Measurements from ENCODE around the gene KIAA2012.

KIAA2012 gene

GRCh38 chr2:202152104-202152715, 79.2 kb downstream of the KIAA2012 start:
- peak; percentile 98 for DNase-seq

DNA sequence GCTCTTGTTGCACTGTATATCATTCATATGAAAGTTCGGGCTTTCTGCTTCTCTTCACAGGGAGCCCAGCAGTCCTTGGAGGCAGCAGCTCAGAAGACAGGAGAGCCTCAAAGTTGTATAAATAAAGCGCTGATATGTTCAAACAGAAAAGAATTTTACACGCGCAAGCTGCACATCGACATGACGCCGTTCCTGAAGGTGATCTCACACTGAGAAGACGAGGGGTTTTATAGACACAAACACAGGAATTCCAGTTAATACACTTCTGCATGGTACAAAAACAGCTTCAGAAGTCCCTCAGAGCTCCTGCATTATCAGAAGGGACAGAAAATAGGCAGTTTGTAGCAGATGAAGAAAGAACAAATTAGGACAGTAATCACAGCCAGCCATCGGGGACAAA, 81.6 kb downstream of the KIAA2012 start:
- DNase-seq = no peak

DNA sequence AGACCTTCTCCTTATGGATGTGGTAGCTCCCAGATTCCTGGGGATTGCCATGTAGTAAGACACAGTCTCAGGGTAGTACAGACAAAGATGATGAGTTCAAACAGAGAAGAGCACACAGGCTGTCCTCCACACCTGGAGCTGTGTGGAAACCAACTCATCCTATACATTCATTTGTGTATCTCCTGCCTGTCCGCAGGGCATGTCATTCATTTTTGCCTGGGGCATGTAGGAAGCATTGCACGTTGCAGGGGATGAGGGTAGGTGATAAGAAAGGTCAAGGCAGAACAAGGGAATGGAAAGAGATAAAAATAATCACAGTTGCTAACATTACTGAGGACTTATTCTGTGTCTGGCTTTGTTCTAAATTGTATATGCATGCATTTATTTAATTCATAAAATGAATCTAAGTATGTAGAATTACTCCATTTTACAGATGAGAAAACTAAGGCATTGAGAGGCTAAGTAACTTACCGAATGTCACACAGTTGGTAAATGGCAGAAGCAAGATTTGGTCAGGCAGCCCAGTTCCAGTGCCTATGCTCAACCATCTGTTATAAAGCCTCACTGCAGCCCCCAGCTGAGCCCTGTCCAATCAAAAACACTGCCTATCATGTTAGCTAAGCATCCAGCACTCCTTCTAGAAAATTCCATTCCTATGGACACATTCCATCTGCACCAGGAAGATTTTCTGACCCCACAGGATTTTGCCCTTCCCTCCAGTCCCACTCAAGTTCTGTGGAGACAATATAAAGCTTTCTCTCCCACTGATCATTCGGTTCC, 84.3 kb downstream of the KIAA2012 start:
- peak; percentile 49 for DNase-seq

- peak; percentile 56 for DNase-seq
These were observed 85.7 kb downstream of the KIAA2012 start for GRCh38 chr2:202158796-202159195.

DNA sequence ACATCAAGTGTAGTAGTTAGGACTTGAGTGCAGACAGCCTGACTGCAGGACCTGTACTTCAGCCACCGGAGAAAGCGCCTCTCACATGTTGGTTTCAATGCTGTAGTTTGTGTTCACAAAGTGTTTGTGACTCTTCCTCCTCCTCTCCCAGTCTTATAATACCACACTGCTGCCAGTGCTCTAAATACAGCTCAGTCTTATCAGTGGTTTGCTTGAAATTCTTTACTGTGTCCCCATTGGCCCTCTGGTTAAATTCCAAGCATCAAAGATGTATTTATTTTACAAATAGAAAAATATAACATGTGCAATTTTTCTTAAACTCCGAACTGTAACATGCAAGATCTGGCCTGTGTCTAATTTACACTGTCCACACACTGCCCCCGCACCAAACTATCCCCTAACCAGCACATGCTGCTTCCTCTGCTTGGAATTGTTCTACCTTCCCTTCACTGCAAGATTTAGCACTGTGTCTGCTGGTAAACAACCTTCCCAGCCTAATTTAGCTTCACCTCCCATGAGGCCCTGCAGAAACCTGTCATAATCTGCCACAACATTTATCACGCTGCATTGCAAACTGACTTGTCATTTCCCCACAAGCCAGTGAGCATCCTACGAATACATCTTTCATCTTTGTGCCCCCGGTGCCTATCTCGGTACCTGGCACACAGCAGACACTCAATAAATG, 88.2 kb downstream of the KIAA2012 start:
- peak; percentile 71 for DNase-seq

DNA sequence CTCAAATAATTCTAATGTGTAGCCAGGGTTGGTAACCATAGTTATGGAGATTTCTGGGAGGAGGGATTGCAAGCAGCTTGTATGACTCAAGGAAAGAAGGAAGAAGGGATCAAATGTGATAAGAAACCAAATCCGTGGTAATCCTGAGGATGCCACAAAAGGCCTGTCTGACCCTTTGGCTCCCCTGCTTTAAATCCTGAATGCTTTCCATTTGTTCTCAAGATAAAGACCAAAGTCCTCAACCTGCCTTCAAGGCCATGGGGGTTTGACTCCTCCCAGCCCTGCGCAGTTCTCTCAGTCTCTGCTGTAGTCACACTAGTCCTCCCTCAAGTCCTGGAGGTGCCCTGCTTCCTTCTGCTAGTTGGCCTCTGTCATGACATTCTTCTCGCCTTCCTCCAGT, 91.4 kb downstream of the KIAA2012 start:
- no peak for DNase-seq

DNA sequence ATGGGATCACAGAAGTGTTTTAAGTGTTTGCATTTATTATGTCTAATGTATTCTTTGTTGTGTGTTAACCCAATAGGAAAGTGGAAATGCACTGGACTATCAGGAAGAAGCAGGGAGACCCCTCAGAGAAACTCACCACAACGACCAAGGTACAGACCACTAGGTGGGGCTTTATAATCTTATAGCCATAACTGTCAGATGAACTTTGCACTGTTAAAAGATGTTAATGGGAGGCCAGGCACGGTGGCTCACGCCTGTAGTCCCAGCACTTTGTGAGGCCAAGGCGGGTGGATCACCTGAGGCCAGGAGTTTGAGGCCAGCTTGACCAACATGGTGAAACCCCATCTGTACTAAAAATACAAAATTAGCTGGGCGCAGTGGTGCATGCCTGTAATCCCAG, 92.2 kb downstream of the KIAA2012 start:
- DNase-seq = no peak

- peak; percentile 93 for DNase-seq
These were observed 92.9 kb downstream of the KIAA2012 start for GRCh38 chr2:202165945-202166344.

- DNase-seq = no peak
These were observed 96.1 kb downstream of the KIAA2012 start for GRCh38 chr2:202169131-202169530.

DNA sequence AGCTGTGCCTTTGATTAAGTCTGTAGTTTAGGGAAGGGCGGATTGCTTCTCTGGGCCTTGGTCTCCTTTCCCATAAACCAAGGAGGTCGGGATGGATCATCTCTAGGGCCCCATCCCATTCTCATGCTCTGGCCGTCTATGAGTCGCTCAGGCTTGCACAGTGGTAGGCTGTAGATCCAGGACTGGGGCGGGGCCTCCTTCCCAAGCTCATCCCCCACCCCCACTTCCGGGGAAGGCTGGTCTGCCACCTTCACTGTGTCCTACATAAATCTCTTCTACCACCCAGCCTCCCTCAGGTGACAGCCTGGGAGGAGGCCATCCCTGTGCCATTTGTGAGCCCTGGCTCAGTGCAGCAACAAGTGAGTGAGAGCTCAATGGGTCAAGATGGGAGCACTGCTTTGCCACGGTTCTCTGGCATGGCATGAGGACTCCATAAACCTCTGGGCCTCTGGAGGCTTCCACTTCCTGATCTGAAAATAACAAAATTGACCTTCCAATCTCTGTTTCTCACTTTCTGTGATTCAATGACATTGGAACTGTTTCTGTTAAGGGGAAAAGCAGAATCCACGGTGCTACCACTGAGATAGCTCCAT, 96.9 kb downstream of the KIAA2012 start:
- DNase-seq = no peak

DNA sequence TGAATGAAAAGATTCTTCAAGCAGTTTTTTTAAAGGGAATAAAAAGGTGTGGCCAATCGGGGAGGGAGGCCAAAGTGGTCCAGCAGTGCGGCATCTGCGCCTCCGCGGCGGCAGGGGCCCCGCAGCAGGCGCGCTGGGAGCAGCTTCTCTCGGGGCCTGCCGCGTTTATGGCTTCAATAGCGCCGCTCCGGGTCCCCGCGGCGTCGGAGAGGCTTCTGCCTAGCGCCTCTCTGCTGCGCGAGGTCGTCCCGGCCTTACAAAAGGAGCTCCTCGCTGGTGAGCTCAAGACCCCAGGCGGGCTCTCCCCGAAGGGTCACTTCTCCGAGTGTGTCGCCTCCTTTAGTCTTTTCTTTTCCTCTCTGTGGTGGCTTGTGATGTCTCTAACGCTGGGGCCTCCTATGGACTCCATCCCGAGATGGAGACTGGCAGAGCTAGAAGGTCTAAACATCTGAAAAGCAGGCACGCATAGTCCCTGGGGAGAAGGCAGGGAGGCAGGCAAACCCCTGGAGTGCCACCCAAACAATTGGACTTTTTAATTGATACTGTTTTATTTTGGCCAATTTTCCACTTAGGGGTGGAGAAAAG, 98.3 kb downstream of the KIAA2012 start:
- DNase-seq = peak; percentile 40

DNA sequence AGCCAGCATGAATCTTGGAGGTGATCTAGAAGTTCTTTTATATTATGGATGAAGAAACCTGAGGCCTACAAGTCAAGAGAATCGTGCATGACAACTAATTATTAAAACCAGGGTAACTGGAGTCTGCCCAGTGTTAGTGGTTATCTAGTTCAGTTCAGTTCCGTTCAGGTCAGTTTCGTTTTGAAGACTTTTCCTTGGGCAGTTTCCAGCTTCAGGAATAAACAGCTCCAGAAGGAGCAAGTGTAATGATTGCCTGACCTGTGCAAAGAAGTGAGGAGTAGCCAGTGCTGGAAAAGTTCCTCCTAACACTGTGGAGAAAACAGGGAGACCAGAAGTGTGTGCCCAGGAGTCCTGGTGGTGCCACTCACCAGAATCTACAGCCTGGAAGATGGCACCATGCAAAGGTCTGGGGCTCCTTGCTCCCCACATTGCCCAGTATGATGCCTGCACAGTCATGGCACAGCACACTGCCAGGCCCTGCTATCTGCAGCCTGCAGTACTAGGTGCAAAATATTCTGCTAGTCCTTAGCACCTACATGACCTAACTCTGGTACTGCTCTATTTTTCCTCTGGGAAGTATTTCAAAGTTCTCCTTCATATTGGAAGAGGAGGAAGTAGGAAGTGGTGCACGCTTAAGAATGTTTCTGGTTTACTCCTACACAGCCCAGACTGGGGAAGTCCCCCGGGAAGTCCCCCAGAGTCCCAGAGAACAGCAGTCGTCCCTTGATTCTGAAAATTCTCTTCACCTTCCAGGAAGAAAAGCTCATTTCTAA, 99.6 kb downstream of the KIAA2012 start:
- no peak for DNase-seq

DNA sequence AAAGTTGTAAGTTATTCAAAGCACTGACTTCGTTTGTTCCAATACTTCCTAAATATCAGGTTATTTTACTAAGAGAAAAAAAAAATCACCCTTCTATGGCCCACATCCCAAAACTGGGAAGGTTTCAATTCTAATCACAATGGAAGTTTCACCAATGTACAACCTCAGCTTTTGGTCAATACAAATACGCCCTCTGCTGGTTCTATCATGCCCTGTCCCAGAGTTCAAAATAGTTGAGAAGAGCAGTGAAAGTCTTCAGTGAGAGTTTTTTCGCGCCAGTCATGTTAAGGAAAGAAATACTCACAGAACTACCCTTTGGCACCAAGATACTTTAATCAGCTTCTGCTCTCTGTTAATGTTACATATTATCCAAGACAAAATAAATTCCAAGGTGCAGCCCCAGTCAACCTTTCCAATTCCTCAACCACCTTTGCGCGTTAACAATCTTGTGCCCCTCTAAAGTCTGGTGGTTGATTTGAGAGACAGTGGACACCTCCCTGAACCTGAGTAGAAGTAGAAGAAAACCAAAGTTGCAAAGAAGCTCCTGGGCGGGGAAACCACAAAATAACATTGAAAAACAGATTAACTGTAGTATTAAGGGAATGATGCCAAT, 105.4 kb downstream of the KIAA2012 start:
- peak; percentile 76 for DNase-seq

DNA sequence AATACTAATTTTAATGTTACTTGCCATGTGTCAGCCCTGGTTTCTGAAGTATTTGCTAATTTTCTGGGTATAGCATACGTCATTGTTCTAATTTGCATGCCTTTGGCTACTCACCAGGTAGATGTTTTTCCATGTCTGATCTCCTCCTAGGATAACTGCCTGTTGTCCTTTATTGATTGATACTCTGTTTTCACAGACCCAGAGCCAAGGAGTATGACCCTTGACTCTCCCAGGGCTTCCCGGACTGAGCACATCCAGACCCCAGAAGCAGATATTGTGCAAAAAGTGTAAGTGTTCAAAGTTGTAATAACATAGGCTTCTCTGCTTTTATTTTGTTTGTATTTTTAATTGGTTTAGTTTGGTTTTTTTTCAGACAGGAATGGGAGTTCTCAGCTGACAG, 111.5 kb downstream of the KIAA2012 start:
- no peak for DNase-seq

DNA sequence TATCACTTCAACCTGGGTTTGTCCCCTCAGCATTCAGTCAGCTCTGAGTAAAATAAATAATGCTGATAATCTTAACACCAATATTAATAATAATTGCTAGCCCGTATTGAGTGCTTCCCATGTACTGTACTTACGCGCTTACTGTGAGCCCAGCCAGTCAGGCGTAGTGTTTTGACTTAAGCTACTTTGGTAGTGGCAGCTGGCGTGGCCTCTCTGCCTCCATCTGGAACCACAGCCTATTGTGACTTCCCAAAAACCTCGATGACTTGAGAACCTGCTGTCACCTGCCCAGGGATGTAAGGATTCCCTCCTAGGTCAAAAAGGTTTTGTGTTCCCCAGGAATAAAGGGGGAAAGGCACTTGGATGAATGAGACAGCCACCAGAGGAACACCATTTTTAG, 112.1 kb downstream of the KIAA2012 start:
- no peak for DNase-seq

- no peak for DNase-seq
These were observed 113.7 kb downstream of the KIAA2012 start for GRCh38 chr2:202186641-202187202.

DNA sequence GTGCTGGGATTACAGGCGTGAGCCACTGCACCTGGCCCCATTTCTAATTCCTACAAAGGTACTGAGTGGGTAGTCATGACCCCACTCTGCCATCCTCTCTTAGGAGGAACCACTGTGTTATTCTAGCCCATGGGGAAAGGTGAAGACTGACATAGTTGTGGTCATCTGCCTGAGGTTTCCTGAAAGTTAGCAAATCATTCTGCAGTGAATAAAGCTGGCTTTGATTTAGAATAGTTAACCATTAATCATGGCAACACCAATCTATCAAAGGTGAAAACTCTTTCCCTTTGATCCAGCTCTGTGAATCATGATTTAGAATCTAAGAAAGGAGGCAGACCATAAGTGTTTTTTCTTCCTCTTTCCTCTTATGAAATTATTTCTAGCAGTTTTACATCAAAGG, 114.5 kb downstream of the KIAA2012 start:
- peak; percentile 42 for DNase-seq

GRCh38 chr2:202193305-202193704, 120.2 kb downstream of the KIAA2012 start:
- DNase-seq = no peak

- no peak for DNase-seq
These were observed 120.9 kb downstream of the KIAA2012 start for GRCh38 chr2:202193881-202194353.

GRCh38 chr2:202194418-202194817, 121.4 kb downstream of the KIAA2012 start:
- no peak for DNase-seq

GRCh38 chr2:202196727-202197126, 123.7 kb downstream of the KIAA2012 start:
- DNase-seq = no peak

All from fibroblast of skin of abdomen (primary cell).